Ishikawa (cell line): ENCODE measurements around the gene RNASEH2A.

ENCODE experiments used
- CEBPB ChIP-seq: IDR thresholded peaks from 2 replicates; pipeline ENCODE4 v1.6.1; 2012
- CREB1 ChIP-seq: IDR thresholded peaks from 2 replicates; pipeline ENCODE4 v1.6.1; 2012; ENCODE audit warnings: low read depth
- EGR1 ChIP-seq: IDR thresholded peaks from 2 replicates; pipeline ENCODE4 v1.6.1; 2012
- EP300 ChIP-seq: IDR thresholded peaks from 2 replicates; pipeline ENCODE4 v1.6.1; 2012; ENCODE audit warnings: borderline replicate concordance
- FOXM1 ChIP-seq: IDR thresholded peaks from 2 replicates; pipeline ENCODE4 v1.6.1; 2012; ENCODE audit warnings: low read depth, borderline replicate concordance
- MAX ChIP-seq: IDR thresholded peaks from 2 replicates; pipeline ENCODE4 v1.6.1; 2012
- NFIC ChIP-seq: IDR thresholded peaks from 2 replicates; pipeline ENCODE4 v1.6.1; 2012
- RAD21 ChIP-seq: IDR thresholded peaks from 2 replicates; pipeline ENCODE4 v1.6.1; 2012; ENCODE audit warnings: low read depth
- REST ChIP-seq: IDR thresholded peaks from 2 replicates; pipeline ENCODE4 v1.6.1; 2012; ENCODE audit warnings: low read depth, mild to moderate bottlenecking
- TAF1 ChIP-seq: IDR thresholded peaks from 2 replicates; pipeline ENCODE4 v1.6.1; 2012; ENCODE audit warnings: low read depth, mild to moderate bottlenecking
- TCF12 ChIP-seq: IDR thresholded peaks from 2 replicates; pipeline ENCODE4 v1.6.1; 2012; ENCODE audit warnings: low read depth
- TEAD4 ChIP-seq: IDR thresholded peaks from 2 replicates; pipeline ENCODE4 v1.6.1; 2012
- USF1 ChIP-seq: IDR thresholded peaks from 2 replicates; pipeline ENCODE4 v1.6.1; 2012
- YY1 ChIP-seq: IDR thresholded peaks from 2 replicates; pipeline ENCODE4 v1.6.1; 2012; ENCODE audit warnings: low read depth
- ZBTB7A ChIP-seq: IDR thresholded peaks from 2 replicates; pipeline ENCODE4 v1.6.1; 2012; ENCODE audit warnings: low read depth

Gene RNASEH2A

GRCh38 chr19:12790628-12791344 is 15.6 kb upstream of the RNASEH2A start:
- TF ChIP-seq RAD21 (no peak), MAX (peak; percentile 98)

- TF ChIP-seq USF1, result peak; percentile 3; the same call in 1 of the 2 replicates
- peak; percentile 59 for TF ChIP-seq NFIC
- TF ChIP-seq EP300, result 0 out of 2 replicates have a peak, but pooled peaks have one; percentile 52
- peak; percentile 52 for TF ChIP-seq TEAD4
- TF ChIP-seq MAX, result peak; percentile 57; the same call in 1 of the 2 replicates
- peak; percentile 2; the same call in 1 of the 2 replicates for TF ChIP-seq RAD21
- TF ChIP-seq CEBPB, result 0 out of 2 replicates have a peak, but pooled peaks have one; percentile 30
- TF ChIP-seq FOXM1, result peak; percentile 26; the same call in 1 of the 2 replicates
- peak; percentile 59; the same call in 1 of the 2 replicates for TF ChIP-seq EGR1
- TF ChIP-seq ZBTB7A, result no peak; the same call in none of the 2 replicates
- TF ChIP-seq TAF1, result peak; percentile 97
- peak; percentile 74 for TF ChIP-seq CREB1
- TF ChIP-seq TCF12, result peak; percentile 85
- peak; percentile 61 for TF ChIP-seq YY1
- 0 out of 2 replicates have a peak, but pooled peaks have one; percentile 23 for TF ChIP-seq REST
Observed at GRCh38 chr19:12791345-12792050, 14.9 kb upstream of the RNASEH2A start, which contains the start of gene JUNB. Gene JUNB (plus strand): TSS chr19:12791486. CDS start chr19:12791772, 286 bp downstream.

- peak; percentile 74 for TF ChIP-seq USF1
- TF ChIP-seq RAD21, result no peak
- no peak for TF ChIP-seq TAF1
- peak; percentile 31; the same call in 1 of the 2 replicates for TF ChIP-seq EGR1
- TF ChIP-seq TEAD4, result peak; percentile 16; the same call in 1 of the 2 replicates
- TF ChIP-seq YY1, result peak; percentile 45; the same call in 1 of the 2 replicates
- TF ChIP-seq FOXM1, result no peak
- TF ChIP-seq NFIC, result no peak
- TF ChIP-seq TCF12, result no peak
- peak; percentile 56; the same call in 1 of the 2 replicates for TF ChIP-seq MAX
Observed at GRCh38 chr19:12792051-12792852, 14.1 kb upstream of the RNASEH2A start.

GRCh38 chr19:12792853-12793289 is 13.5 kb upstream of the RNASEH2A start:
- TF ChIP-seq NFIC, result no peak
- TF ChIP-seq REST, result no peak
- no peak for TF ChIP-seq YY1
- no peak for TF ChIP-seq FOXM1
- 0 out of 2 replicates have a peak, but pooled peaks have one; percentile 64 for TF ChIP-seq ZBTB7A
